ENCODE results near the gene LRRC8C.

The LRRC8C gene

DNA sequence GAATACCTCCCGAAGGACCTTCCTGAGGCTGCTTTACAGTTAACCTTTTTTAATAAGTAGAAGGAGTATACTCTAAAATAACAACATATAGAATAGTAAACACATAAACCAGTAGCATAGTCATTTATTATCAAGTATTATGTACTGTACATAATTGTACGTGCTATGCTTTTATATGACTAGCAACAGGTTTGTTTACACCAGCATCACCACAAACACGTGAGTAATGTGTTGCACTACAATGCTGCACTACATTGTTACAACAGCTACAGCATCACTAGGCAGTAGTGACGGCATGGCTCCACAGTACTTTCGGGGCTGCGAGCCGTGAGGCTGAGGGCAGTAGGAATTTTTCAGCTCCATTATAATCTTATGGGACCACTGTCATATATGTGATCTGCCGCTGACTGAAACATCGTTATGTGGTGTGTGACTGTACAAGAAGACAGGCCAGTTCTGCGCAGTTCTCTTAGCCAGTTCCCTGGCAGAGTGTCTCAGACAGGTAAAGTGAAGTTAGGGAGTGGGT is 105.1 kb downstream of the LRRC8C start:
- no peak for DNase-seq

DNA sequence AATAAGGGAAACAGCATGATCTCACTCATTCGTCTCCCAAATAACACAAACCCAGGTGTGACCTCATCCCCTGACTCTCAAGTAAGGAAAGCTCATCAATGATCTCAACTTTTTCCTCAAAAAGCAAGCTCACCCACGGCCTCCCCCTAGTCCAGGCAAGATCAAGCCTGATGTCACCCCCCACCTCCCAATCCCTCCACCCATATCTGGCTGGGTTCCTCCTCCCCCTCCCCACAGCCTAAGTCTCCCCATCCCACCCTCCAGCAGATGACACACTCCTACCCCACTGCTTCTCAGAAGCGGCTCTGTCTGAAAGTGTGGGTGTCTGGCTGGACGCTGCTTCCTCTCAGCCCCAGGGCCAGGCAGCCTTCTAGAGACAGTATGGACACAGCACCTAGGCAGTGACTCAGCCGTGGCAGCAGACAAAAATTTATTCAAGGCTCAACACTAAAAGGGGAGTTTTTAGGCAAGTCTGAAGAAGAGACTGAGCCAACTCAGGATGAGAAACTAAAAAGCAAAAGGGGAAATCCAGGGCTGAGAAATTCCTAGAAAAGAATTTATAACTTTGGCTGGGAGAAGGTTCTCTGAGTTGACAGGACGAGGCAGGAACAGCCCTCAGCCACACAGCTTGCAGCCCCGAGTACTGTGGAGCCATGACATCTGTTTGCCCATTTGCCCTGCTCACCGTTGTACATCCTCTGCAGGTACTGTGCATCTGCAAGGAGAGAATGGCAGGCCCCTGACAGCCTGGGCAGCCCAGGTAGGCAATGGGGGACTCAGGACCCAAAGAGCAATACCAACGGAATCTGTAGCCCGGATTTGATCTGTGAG is 106.3 kb downstream of the LRRC8C start:
- no peak for DNase-seq

- DNase-seq, result no peak
Observed at GRCh38 chr1:89739844-89740216, 106.9 kb downstream of the LRRC8C start.

DNA sequence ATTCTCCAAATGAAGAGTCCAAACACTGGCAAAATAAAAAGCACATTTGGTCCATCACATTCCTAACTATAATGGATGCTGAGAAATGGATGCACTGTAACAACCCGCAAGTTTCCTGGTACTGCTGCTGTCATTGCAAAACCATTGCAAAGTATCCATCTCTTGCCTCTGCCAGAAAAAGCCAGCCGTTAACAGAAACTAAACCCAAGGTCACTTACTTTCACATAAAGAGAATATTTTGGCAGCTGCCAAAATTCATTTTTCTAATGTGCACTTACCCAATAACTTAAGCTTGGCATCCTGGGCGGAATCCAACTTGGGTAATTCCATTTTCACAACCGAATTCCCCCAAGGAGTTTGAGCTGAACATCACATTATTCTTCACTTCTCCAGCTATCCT is 110.9 kb downstream of the LRRC8C start:
- no peak for DNase-seq

DNA sequence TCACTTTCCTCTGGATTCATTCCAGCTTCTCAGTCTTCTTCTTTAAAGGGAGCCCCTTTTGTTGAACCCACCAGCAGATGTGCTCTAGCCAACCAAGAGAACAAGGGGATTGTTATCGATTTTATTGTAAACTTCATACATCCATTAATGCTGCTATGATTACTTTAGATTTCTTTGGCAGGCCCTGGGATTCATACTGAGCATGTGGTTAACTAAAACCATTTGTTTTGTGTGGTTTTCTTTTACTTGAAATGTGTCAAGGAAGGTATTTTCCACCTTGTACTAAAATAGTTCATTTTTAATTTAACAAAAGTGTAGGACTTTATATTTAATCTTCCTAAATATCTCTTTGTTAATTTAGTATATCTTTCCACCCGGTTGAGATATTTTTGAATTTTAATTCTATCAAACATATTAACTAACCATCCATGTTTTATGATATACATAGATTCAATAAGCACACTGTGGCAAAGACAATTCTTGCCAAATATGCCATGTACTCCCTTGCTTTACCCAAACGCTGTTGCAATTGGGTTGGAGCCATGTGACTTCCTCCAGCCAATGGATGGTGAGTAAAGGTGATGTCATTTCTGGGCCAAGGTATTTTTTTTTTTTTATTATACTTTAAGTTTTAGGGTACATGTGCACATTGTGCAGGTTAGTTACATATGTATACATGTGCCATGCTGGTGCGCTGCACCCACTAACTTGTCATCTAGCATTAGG is 113.7 kb downstream of the LRRC8C start:
- DNase-seq, result no peak

GRCh38 chr1:89753761-89754160 is 120.8 kb downstream of the LRRC8C start:
- no peak for DNase-seq

DNA sequence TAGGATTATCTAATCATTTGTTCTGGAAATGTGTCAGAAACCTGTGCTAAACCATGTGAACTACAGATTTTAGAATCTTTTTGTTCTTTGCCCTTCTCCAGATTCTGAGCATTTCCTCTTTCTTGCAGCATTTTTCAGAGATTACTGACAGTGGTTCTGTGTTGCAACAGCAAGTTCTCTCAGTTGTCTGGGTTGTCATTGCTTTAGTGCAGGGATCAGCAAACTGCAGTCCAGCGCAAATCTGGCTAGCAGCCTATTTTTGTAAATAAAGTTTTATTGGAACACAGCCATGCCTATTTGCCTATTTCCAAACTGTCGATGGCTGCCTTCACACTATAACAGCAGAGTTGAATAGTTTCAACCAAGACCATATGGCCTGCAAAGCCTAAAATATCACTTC is 121.6 kb downstream of the LRRC8C start:
- peak; percentile 75 to 81 for DNase-seq

- no peak for DNase-seq
Observed at GRCh38 chr1:89755591-89755990, 122.7 kb downstream of the LRRC8C start.

DNA sequence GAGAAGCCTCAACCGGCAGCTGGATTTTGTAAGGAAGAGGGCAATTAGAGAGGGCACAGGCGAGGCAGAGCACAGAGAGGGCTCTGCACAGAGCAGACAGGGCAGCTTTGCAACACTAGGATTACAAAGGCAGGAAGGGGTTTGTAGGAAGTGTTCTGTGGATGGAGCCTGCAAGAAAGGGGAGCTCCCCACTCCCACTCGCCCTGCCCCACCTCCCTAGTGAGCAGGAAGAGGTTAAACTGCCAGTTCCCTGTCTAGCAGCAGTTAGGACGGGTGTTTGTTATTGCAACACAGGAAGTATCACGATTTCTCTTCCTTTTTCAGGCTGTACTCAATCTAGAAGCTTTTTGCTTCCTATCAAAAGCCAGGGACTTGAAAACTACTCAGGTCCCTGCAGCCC is 124.6 kb downstream of the LRRC8C start:
- peak; percentile 94 to 96 for DNase-seq

GRCh38 chr1:89758156-89758555 is 125.2 kb downstream of the LRRC8C start:
- DNase-seq, result no peak

DNA sequence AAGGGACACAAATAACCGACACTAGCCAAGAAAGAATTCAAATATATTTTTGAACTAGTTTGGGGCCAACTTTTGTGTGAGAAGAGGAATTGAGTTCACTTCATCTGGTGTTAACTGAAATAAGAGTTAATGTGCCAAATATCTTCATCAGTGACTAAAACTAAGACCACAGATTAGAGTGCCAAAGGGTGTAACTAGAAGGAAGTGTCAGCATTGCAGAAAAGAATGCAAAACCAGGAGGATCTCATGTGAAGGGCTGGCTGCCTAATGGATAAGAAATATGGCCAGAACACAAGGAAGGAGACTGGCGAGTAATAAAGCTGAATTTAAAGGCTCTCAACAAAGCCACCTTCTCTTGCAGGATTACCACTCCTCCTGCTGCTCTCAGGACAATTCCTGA is 126.1 kb downstream of the LRRC8C start:
- DNase-seq, result no peak

DNA sequence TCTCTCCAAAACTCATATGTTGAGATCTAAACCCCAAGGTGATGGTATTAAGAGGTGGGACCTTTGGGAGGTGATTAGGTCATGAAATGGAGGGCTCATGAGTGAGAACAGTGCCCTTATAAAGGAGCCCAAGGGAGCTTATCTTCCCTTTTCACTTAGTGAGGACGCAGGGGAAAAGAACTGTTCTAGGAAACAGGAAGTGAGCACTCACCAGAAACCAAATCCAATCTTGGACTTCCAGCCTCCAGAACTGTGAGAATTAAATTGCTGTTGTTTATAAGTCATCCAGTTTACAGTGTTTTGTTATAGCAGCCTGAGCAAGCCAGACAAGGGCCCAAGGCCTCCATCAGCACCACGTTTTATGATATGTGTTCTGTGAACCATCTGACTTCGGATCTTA is 127.6 kb downstream of the LRRC8C start:
- DNase-seq, result peak in 1 of 2 experiments; percentile 8

- DNase-seq, result no peak
Observed at GRCh38 chr1:89761338-89761737, 128.4 kb downstream of the LRRC8C start.

- no peak for DNase-seq
Observed at GRCh38 chr1:89761901-89762300, 129.0 kb downstream of the LRRC8C start.

DNA sequence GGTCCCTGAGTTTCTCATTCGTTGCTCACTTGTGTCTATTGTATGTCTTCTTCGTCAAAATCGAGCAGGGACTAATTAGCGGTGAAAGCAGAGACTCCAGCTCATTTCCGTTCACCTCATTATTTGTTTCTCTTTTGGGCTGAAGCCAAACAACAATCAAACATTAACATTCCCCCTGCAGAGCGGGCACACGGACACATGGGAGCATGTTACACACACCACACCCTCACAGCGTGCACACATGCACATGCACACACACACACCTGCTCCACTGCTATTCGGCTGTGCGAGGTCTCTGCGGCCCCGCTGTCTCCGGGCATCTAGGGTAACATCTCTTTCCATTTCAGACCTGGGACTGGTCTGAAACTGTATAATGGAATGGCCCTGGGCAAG is 129.5 kb downstream of the LRRC8C start:
- DNase-seq, result no peak

DNA sequence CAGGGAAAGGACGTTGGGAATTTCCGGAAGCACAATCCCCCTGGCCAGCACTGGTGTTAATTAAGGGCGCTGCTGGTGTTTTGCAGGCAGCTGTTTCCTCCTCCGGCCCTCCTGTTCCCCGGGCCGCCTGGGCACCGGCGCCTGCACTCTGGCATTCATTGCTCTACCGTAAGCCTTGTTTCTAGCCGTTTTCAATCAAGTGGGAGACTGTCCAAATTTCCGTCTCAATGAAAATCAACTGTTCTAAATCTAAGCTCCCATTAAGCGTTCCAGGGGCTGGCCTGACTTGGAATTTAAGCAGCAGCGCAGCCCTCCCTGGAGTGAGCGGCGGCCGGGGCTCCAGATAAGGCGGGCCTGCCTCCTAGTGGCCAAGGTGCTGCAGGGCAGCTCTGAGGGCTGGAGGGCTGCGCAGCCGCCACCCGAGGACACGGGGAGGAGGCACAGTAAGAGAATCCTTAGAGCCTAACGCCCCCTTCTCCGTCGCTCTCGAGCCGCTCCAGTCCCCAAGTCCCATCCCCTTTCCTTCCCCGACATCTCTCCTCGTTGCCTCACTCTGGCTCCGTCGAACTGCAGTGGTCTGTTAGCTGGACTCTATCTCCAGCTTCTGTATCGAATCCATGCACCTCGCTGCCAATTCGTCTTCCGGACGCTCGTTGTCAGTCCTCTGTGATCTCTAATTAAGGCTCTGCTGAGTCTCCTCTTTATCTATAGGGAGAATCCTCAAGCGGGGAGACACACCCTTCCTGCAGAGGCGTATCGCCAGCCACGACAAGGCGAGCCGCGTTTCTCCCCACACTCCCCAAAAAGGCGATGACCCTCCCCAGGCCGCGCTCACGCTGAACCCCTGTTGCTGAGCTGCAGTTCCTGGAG is 130.1 kb downstream of the LRRC8C start:
- DNase-seq, result peak; percentile 63 to 84

DNA sequence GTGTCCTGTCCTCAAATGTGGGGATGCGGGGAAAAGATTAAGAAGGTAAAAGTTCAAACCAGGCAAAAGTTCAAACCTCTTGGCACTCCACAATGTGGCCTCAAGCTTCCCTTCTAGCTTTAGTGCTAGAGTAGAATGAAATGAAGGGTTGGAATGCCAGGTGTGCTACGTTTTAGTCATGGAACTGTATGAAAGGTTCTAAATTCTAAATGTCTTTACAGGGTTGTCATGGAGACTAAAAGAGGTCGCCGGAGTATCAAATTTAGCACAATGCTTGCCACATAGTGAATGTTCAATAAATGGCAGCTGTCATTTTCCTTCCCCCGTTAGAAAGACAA is 130.7 kb downstream of the LRRC8C start:
- DNase-seq, result peak in 1 of 2 experiments; percentile 15

GRCh38 chr1:89765774-89766173 is 132.9 kb downstream of the LRRC8C start:
- DNase-seq, result no peak

GRCh38 chr1:89767618-89768017 is 134.7 kb downstream of the LRRC8C start:
- DNase-seq, result no peak

All from AML-193 (cell line).